ENCODE data around the gene IGSF9.

- TF ChIP-seq POLR2AphosphoS5 (IDR thresholded peaks at IDR 0.05; ENCODE audit: low read depth, low read length): no peak
- no peak for TF ChIP-seq TAF1 (IDR thresholded peaks at IDR 0.05; ENCODE audit: borderline replicate concordance, low read depth, low read length)
- TF ChIP-seq POLR2A (IDR thresholded peaks at IDR 0.05; ENCODE audit: low read depth, low read length): no peak
Measured at GRCh38 chr1:159949123-159949522, 3.7 kb upstream of the IGSF9 start.

Measured in GM12892 (cell line).